NCI-H2227 (cell line): ENCODE results near the gene NYAP1.
A peak's percentile ranks its signal among the peaks of the same experiment; 100 is the strongest.

Experiments used
- DNase-seq: peaks from one replicate; lab custom pipeline; 2025; ENCODE audit not compliant: unreplicated experiment; lab: John Stamatoyannopoulos, UW

The NYAP1 gene

GRCh38 chr7:100456562-100456961 is 27.2 kb upstream of the NYAP1 start:
- no peak for DNase-seq

GRCh38 chr7:100457033-100457432 is 26.7 kb upstream of the NYAP1 start:
- no peak for DNase-seq

- DNase-seq = no peak
Observed at GRCh38 chr7:100464210-100464660, 19.5 kb upstream of the NYAP1 start, which contains the start of gene SPACDR. Gene SPACDR, minus strand, starts transcription at chr7:100464260. Its CDS starts 235 bp downstream, at chr7:100464025.

DNA sequence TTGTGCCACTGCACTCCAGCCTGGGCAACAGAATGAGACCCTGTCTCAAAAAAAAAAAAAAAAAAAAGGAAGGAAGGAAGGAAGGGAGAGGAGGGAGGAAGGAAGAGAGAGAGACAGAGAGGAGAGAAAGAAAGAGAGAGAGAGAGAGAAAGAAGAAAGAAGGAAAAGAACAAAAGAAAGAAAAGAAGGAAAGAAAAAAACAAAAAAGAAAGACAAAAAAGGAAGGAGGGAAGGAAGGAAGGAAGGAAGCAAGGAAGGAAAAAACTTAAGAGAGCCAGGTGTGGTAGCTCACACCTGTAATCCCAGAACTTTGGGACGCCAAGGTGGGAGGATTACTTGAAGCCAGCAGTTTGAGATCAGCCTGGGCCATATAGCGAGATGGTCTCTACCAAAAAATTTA is 18.9 kb upstream of the NYAP1 start:
- DNase-seq = no peak

GRCh38 chr7:100465299-100465698 is 18.4 kb upstream of the NYAP1 start:
- DNase-seq = no peak

DNA sequence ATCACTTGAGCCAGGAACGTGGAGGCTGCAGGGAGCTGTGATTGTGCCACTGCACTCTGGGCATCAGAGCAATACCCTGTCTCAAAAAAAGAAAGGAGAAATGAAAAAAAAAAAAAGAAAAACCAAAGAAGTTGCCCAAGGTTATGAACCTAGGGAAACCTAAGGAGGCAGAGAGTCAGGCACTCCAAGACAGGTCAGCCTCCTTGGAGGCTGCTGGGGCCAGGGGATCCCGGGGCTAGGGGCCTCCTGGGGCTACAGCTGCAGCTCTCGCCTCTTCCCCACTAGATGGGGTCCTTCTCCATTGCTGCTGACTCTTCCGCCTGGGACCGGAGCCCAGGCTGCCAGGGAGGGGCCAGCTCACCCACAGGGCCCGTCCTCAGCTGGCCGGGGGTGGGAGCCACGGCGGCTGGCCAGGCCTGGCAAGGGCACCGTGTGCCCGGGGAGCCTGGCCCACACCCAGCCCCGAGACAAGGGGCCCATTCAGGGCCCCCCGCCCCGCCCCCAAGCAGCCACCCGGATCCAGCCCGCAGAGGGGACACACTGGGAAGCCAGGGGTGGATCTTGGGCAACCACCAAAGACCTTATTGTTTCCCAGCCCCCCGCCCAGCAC is 17.9 kb upstream of the NYAP1 start:
- DNase-seq = peak; percentile 81

GRCh38 chr7:100466653-100467605 is 16.8 kb upstream of the NYAP1 start:
- DNase-seq = no peak

DNA sequence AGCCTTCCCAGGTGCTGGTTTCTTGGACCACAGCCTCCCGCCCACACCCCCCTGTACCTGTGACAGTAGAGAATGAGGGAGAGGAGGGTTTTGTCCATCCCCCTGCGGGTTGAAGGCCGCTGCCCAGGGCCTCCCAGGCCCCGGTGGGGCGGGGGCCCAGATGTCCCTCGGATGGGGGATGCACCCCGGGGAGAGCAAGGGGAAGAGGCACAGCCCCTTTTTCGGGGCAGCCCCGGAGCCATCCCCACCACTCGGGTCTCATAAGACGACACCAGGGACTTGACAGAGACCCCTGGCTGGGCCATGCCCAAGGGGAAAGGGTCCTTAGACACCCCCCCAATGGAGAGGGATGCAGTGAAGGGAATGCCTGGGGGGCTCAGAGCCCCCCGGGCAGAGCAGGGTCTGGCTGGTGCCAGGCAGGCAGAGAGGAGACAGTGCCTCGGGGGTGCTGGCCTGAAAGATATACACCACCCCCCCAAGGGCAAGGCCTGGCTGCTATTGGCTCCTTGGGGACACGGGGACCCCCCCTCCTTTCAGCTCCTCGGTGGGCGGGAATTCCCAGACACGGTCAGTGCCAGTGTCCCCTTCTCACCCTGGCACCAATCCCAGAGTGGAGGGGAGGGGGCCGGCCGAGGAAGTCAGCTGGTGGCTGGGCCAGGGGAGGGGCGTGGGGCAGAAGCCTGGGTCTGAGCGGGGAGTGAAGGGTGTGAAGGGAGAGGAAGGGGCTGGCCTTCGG is 15.9 kb upstream of the NYAP1 start:
- DNase-seq = no peak

DNA sequence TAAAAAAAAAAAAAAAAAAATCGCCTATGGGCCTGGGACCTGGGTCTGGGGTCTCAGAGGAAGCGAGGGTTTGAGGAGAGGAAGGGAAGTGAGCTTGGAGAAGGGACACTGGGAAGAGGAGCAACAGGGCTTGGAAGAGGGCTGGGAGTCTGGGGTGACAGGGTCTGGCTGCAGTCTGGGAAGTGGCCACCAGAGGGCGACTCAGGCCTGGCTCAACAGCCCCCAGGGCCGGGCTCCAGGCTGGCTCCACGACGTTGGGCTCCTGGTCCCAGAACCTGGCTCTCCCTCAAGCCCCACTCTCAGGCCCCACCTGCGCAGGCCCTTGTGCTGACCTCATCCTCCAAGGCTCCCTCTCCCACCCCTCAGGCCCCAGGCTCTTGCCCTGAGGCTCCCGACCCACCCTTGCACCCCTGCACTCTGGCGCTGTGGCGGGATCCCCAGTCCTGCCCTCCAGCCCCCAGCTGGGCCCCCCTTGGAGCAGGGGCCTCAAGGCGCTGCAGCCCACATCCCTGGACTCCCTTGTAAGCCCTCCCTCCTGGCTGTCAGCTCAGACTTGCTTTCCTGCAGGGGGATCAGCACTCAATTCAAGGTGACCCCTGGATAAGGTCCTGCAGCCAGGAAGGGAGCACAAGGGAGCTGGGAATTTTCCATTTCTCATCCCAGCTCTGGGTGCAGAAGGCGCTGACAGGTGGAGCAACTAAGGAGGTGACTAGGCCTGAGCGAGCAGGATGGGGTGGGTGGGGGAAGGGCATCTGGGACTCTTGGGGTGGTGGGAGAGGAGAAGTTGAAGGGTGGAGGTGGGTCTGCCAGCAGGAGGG is 14.3 kb upstream of the NYAP1 start:
- DNase-seq = peak; percentile 86

DNA sequence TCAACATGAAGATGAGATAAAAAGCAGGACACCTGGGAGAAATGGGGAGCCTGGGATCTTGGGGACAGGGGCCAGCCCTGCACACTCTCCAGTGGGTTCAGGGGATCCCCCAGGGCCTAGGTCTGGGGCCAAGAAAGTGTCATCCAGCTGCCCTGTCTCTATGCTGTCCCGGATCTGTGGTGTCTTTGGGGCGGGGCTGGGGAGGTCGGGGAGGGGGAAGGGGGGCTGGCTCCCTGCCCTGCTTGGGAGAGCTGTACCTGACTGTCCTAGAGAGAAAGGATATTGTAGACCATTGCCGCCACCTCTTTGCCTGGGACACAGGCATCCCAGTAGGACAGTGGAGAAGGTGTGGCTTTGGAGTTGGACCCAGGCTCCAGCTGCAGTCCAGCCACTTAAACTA is 12.7 kb upstream of the NYAP1 start:
- no peak for DNase-seq

DNA sequence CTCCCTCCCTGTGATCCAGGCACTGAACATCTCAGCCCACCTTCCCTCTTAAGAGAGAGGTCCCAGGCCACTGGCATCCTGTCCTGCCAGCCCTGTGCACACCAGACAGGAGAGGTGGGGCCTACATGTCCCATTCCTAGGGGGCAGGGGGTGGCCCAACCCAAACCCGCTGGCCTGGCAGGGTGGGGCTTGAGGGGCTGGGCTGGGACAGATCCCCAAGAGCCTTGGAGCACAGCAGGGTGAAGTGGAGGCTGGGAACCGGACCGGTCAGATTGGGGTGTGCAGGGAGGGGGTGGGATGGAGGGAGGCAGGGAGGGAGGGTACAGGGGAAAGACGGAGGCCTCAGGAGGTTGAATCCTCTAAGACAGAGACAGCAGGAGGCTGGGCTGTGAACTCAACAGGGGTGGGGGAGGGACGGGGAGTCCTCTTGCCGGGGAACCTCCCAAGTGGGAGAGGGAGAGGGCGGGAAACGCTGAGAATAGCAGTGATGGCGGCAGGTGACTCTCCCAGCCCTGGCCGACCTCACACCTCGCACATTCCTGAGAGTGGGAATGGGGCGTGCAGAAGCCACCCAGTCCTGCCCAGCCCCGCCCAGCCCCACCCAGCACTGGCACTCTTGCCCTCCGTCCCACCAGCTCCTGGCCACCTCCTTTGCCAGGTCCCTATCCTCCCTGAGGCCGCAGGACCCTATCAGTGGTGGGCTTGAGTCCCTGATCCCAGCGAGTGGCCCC is 11.4 kb upstream of the NYAP1 start:
- DNase-seq = no peak

DNA sequence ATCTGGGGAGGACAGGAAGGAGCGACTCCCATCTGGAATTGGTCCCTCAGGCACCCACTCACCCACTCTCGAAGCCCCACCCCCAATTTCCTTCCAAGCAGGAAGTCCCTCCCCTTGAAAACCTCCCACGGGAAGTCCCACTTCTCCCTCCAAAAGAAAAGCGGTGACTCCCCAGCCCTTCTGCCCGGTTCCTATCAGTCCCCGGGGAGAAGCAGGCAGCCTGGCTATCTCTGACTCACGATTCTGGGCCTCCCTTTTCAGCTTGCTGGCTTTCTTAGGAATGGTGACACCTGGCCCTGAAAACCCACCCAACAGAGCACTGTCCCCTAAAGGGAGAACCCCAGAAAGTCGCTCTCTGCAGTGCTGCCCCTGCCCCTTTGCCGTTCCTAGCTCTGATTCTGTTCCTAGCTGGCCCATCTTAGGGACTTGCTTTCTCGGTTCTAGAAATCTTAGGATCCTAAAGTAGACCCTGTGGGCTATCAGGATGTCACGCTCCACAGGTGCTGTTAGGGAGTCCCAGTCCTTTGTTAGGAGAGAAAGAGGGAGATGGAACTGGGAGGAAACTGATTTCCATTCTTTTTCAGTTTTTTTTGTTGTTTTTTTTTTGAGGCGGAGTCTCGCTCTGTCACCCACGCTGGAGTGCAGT is 10.8 kb upstream of the NYAP1 start:
- no peak for DNase-seq

- DNase-seq = peak; percentile 66
Observed at GRCh38 chr7:100475549-100475948, 8.2 kb upstream of the NYAP1 start.

DNA sequence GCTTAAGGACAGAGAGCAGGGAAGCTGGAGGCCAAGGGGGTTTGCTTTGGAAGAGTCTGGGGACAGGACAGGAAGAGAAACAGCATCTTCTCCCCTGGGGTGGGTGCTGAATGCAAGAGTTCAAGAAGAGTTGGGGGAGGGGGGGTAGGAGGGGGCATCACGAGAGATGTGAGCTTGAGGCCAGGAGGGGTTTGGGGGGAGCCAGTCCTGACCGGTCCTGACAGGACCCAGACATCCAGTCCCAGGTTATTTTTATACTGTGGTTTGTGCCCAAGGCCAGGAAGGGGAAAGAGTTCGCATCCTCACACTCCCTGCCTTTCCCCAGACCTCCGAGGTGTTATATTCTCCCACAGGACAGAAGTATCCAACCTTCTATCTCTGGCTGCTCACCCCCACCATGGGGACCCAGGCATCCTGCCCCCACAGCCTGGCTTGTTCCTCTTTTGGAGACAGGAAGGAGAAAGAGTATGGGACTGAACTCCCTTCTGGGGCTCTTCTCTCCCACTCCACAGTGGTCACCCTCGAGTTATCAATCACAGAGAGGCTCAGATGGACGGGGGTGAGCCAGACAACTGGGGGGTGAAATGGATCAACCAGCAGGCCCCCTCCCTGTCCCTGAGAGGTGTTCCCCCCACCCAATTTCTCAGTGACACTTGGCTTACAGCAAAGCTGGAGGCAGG is 7.5 kb upstream of the NYAP1 start:
- DNase-seq = no peak

- DNase-seq = peak; percentile 31
Observed at GRCh38 chr7:100476903-100477870, 6.5 kb upstream of the NYAP1 start.

GRCh38 chr7:100477871-100478267 is 5.9 kb upstream of the NYAP1 start:
- no peak for DNase-seq

DNA sequence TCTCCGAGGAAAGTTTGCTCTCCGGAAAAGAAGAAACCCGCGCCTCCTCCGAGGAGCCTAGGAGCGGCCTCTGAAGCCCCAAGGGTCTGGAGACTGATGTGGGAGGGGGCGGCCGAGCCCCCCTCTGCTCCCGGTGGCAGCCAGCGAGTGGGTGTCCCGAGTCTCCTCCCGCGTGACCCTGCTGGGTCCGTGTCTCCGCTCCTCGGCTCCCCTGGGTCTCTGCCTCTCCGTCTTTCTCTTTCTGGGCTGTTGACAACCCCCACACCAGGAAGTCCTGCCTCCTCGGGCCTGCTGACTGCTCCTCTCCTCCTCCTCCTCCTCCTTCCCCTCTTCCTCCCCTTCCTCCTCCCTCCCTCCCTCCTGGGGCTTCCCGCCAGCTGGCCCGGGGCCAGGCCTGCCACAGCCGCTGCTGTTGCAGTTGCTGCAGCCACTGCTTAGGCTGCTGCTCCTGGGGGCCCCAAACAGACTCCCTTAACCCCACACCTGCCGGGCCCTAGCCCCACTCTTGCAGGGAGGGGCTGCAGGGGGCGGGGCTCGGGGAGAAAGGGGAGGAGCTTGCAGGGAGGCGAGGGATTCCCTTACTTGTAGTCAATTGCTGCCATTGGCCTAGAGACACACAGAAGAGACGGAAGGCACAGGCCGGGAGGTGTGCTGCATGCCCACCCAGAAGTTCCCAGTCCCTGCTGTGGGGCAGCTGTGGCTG is 4.6 kb upstream of the NYAP1 start, which contains the start of gene TSC22D4:
Gene TSC22D4, minus strand, starts transcription at position 257 of the 703 bp plus-strand sequence. CDS start 1,176 bp downstream, outside the sequence.
- DNase-seq = peak; percentile 91
